ENCODE data around the gene TNIP2. TPM values are rescaled to one million over a fixed set of nuclear protein-coding genes. Genes with fewer than 3 reads are reported as not detected.

TNIP2 gene
- total RNA-seq, 1 experiment from 2014 or later, result 41.0 TPM

DNA sequence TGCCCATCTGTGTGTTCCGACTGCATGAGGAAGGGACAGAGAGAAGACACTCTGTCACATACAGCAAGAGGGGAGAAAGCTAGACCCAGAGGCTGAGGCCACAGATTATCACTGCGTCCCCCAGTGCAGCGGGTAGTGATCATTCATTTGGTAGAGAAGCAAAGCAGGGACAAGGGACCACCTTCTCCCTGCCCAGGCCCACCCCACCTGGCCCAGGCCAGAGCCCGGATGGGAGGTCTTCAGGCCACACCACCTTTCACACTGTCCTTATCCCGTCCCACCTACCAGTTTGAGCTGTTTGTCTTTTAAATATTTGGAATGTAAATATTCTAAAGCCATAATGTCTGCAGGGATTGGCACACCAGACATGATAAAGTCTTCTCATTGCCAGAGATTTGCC is 10.6 kb downstream of the TNIP2 start:
- Histone ChIP-seq H3K9ac (ENCODE audit: low read length) (no peak overlapping the region), H3K4me1 (ENCODE audit: control insufficient read depth in 1 of 2, insufficient read depth in 2 of 2, low read length in 2 of 2) (no peaks in the 10 kb centered on the region), H3K27ac (ENCODE audit: low read depth, low read length) (no peak overlapping the region), H3K79me2 (ENCODE audit: insufficient read depth, low read length) (peaks cover 17% of the 10 kb centered on the region; the same call in 1 of the 2 replicates), H2AFZ (ENCODE audit: low read depth, low read length, poor library complexity, severe bottlenecking) (no peak overlapping the region), H3K27me3 (ENCODE audit: insufficient read depth, low read length) (no peaks in the 10 kb centered on the region), H3K9me3 (ENCODE audit: control insufficient read depth in 1 of 2, insufficient read depth in 1 of 2, low read depth in 1 of 2, low read length in 2 of 2) (no peaks in the 10 kb centered on the region), H3K9me2 (ENCODE audit: insufficient read depth) (no peaks in the 10 kb centered on the region), H4K20me1 (ENCODE audit: insufficient read depth) (no peaks in the 10 kb centered on the region), H3K4me3 (replicated peaks in 1 of 2; ENCODE audit: low read depth in 1 of 2, low read length in 2 of 2) (no peak overlapping the region), H3K36me3 (ENCODE audit: control insufficient read depth in 1 of 2, insufficient read depth in 2 of 2, low read length in 2 of 2) (peaks cover 26 to 35% of the 10 kb centered on the region in 2 experiments), H3K4me2 (ENCODE audit: low read length) (no peak overlapping the region)
- no TSS peak for BruUV-seq (replicated peaks)
- TF ChIP-seq POLR2A (IDR thresholded peaks at IDR 0.05; ENCODE audit: borderline replicate concordance, extremely low read depth, insufficient read depth, insufficient read length) (no peak), CBX3 (IDR thresholded peaks at IDR 0.05; ENCODE audit: low read depth) (no peak), CEBPB (IDR thresholded peaks at IDR 0.05; ENCODE audit: low read depth) (no peak), POLR2AphosphoS5 (IDR thresholded peaks at IDR 0.05; ENCODE audit: low read depth, low read length) (no peak), EZH2 (IDR thresholded peaks at IDR 0.05) (no peak), EZH2phosphoT487 (IDR thresholded peaks at IDR 0.05; ENCODE audit: borderline replicate concordance) (no peak), REST (IDR thresholded peaks at IDR 0.05; ENCODE audit: low read depth) (no peak), RAD21 (IDR thresholded peaks at IDR 0.05; ENCODE audit: low read depth) (no peak), ELF1 (IDR thresholded peaks at IDR 0.05; ENCODE audit: borderline replicate concordance, low read depth) (no peak), SIN3A (IDR thresholded peaks at IDR 0.05; ENCODE audit: low read depth) (no peak), JUND (IDR thresholded peaks at IDR 0.05) (no peak), YY1 (IDR thresholded peaks at IDR 0.05; ENCODE audit: extremely low read depth, insufficient replicate concordance, low read depth, low read length) (no peak), SP1 (IDR thresholded peaks at IDR 0.05; ENCODE audit: low read depth) (no peak), FOSL1 (IDR thresholded peaks at IDR 0.05; ENCODE audit: low read depth) (no peak), ZNF274 (IDR thresholded peaks at IDR 0.05; ENCODE audit: low read depth, low read length) (no peak), CTCF (IDR thresholded peaks at IDR 0.05 in 2 of 3, conservative IDR thresholded peaks at IDR 0.05 in 1 of 3; ENCODE audit: borderline replicate concordance in 1 of 3, insufficient read depth in 1 of 3, low read depth in 2 of 3, low read length in 2 of 3) (no peak)
- no peak for ATAC-seq
- ChIA-PET CTCF (no interaction called here), POLR2A (no interaction called here), RAD21 (ENCODE audit: low non-redundant PET in 1 of 2, low total read pairs in 2 of 2, uncharacterized antibody in 2 of 2, unreplicated experiment in 2 of 2) (no interaction called here)
- intact Hi-C loops (cut with micrococcal nuclease), result no loop called here
- no peak for DNase-seq (ENCODE audit: low read depth, low spot score)

All from HCT116 (cell line).